HG03159 (cell line): ENCODE results near the gene CD180.

Experiments
- ATAC-seq: cut with Tn5 transposase; IDR thresholded peaks from one replicate; pipeline ENCODE4 v1.9.1; 2021; ENCODE audit warnings: mild to moderate bottlenecking, moderate library complexity; ENCODE audit not compliant: unreplicated experiment

CD180 gene

GRCh38 chr5:67196537-67197059 is at the start of gene CD180:
TSS of gene CD180 (minus strand) at chr5:67196799. CDS start at chr5:67196641, 158 bp downstream.
- no peak for ATAC-seq

GRCh38 chr5:67246108-67246507 is 49.5 kb upstream of the CD180 start:
- no peak for ATAC-seq

GRCh38 chr5:67245259-67245846 is 48.8 kb upstream of the CD180 start:
- no peak for ATAC-seq

- ATAC-seq: no peak
Measured at GRCh38 chr5:67244345-67244793, 47.8 kb upstream of the CD180 start.

GRCh38 chr5:67243944-67244343 is 47.3 kb upstream of the CD180 start:
- ATAC-seq: no peak

- ATAC-seq: no peak
Measured at GRCh38 chr5:67243349-67243748, 46.8 kb upstream of the CD180 start.

DNA sequence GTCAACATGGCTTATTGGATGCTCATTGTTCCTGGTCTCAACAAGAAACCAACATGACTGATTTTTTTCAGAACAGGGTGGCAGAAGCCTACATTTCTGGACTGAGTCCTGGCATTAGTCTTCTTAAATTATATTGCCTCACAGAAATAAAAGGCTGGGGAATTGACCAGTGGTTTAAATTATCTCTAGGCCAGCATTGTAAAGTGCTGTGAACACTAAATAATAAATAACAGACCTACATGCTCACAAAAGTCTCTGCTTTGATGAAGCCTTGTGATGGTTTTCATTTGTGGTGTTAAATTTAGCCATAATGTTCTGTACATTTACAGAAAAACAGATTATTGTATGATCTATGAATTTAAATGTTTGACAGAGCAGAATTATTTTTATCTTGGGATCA is 44.7 kb upstream of the CD180 start:
- ATAC-seq: no peak

- no peak for ATAC-seq
Measured at GRCh38 chr5:67240846-67241245, 44.2 kb upstream of the CD180 start.

DNA sequence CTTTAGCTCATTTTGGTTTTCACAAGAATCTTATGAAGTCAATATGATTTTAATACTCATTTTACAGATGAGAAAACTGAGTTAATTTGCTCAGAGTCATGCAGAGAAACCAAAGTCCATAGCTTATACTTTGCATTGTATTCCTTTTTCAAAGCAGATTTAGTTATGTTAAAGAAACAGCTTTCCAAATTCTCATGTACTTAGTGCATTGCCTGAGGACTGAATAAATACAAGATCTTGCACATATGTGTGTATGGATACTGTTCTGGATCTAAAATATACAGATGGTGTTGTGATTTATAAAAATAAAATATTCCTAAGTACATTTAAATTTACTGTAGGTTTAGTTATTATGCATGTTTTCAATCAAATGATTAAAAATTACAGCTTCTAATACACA is 43.5 kb upstream of the CD180 start:
- no peak for ATAC-seq

DNA sequence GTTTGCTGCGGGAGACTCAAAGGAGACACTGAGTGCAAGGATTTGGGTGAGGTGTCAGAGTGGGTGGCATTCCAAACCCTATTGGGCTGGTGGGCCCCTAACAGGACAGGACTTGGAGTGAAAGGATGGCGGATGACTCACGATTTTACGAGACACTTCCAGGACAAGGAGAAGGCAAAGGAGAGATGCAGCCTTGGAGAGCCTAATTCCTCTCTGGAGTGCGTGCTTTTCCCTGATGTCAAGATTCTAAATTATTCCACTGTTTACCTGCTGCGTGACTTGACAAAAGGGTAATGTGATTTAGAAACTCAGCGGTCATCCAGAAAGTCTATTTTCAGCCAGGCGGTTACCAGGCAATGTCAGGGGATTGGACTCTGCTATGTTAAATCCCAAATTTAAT is 41.6 kb upstream of the CD180 start:
- ATAC-seq: no peak

- ATAC-seq: no peak
Measured at GRCh38 chr5:67235399-67236110, 39.0 kb upstream of the CD180 start.

DNA sequence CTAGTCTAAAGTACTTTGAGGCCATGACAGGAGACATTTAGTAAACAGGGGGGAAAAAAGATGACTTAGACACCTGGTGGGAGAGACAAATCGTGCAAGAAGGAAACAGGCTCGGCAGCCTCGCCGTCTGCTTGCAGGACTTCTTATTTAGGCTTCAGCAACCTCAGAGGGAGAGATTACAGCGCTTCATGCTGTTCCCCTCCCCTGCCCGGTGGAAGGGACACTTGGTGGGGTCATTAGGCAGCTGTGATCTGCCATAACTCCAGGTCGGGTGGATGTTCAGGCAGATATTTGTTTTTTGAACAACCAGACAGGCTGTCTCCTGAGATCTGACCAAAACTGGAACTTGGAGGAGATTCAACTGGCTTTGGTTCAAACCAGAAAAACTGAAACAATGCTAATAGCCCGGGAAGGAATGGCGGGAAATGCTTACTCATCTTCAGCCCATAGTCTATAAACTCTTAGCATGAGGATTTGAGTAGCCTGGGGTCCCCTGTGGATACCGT is 38.1 kb upstream of the CD180 start:
- no peak for ATAC-seq

GRCh38 chr5:67233075-67233474 is 36.5 kb upstream of the CD180 start:
- no peak for ATAC-seq

DNA sequence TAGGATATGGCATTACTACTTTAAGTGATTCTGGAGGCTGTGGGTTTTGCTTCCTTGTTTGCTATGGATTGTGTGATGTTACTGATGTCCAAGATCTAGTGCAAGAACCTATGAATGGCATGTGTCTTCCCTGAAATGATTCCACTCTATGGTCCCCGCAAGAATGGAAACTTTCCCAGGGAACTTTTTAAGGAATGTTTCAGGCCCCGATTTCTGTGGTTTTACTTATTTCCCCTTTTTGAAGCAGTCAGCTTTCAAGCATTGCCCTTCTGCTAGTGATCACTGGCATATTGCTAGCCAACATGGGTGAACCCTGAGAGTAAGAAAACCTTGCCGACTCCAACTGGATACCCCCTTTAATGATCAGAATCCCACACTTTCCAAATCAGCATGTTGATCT is 26.6 kb upstream of the CD180 start:
- ATAC-seq: no peak

- peak; percentile 47 for ATAC-seq
Measured at GRCh38 chr5:67222243-67223025, 25.8 kb upstream of the CD180 start.

DNA sequence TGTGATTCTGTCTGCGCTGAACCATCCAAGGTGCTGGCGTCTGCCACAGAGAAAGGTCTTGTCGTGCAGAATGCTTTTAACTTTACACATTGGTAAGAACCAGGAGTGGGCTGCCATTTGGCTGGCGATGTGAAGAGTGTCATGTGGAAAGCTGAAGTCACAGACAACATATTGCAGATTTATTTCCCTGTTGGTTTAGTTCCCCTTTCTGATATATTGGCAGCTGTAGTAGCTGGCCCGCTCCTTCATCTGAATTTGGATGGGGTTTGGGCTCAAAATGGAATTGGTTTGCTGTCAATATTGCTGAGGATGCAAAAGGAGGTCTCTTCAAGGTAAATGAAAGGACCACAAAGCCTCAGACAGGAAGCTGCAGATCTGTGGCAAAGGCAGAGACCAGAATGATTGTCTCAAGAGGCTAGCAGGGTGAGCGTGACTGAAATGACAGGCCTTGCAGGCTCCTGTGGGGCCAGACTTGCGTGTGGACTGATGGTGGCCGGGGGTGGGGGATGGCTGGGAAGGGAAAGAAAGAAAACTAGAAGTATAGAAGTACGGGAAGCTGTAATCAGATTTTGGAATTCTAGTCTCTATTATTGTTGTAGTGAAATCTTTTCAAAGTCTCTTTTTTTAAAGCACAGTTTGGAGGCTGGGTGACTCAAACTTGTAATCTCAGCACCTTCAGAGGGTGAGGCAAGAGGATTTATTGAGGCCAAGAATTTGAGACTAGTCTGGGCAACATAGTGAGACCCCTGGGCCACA is 25.1 kb upstream of the CD180 start:
- ATAC-seq: peak; percentile 81

DNA sequence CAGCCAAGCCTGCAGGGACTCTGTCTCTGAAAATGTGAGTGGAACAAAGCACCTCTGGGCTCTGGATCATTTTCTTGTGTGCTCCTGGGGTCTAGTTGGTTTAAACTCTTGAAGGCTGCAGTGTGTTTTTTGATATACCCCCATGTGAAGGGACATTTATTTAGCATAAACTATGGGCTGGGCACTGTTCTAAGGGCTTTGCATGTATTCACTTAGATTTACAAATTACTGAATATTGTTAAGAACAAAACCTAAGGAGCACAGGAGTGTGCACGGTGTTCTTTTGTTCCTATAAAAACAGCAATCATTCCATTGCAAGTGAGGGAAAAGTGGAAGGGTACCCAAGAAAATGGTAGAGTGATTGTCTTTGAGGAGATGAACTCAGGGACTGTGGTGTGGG is 20.0 kb upstream of the CD180 start:
- no peak for ATAC-seq

GRCh38 chr5:67215519-67216471 is 19.2 kb upstream of the CD180 start:
- ATAC-seq: peak; percentile 99

DNA sequence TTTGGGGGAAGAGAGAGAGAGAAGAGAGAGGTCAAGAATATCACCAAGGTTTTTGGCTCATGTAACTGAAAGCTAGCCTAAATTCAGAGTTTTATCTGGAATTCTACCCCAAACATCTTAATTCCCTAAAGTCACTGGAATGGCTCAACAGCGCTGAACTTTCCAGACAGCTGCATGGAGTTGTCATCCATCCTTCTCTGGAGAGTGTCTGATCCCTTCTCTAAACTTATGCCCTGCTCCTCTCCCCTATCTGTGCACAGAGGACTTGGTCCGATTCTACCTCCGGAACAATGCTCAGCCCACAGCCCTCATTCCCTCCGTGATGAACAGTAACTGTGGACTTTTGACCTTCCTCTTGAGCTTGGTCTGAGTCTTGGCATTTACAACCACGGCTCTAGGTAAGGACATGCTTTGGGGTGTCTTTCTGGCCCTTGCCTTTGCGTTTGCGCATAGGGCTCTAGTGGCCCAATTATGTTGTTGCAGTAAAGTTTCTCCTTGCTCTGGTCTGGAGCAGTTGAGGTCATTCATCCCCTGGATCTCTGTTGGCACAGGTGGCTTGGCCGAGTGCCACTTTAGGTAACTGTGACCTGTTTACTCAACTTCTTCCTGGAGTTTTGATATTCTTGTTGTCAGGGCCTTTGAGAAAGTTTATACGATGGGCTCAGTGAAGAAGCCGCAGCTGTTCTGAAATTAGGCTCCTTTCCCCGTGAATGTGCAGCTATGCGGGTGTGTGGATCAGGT is 18.3 kb upstream of the CD180 start:
- ATAC-seq: no peak
